ENCODE data around the gene CHRM5. TPM values are rescaled to one million over a fixed set of nuclear protein-coding genes. Genes with fewer than 3 reads are reported as not detected.
A peak's percentile ranks its signal among the peaks of the same experiment; 100 is the strongest.
"Not testable (repeated sequence)": the region's sequence is repeated elsewhere in the genome, so short reads cannot be mapped to it uniquely, and the experiment has no call there.

Gene CHRM5
- total RNA-seq, 1 donor = under 0.01 TPM

DNA sequence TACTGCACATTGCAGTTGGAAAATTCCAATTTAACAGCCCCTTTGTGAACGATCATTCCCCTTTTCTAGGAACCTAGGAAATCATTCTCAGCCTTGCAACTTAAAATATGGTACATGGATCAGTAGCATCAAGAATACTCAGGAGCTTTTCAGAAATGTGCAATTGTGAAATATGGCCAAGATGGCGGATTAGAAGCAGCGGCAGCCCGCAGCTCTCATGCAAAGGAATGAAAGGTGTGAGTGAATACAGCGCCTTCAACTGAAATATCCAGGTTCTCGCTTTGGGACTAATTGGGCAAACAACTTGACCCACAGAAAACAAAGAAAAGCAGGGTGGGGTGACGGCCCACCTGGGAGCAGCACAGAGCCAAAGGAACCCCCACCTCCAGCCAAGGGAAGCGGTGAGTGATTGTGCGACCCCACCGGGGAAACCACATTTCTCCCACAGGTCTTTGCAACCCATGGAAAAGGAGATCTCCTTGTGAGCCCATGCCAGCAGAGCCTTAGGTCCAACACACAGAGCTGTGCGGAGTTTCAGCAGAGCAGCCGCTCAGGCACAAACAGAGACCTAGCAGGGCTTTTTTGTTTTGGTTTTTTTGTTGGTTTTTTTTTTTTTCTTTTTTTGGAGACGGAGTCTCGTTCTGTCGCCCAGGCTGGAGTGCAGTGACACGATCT, 78.3 kb downstream of the CHRM5 start:
- no peak for DNase-seq (ENCODE audit: low read depth)
- no peak for TF ChIP-seq CTCF (IDR thresholded peaks at IDR 0.05; ENCODE audit: insufficient read depth, low read depth, low read length)
- no peak overlapping the region for H3K4me3 ChIP-seq (ENCODE audit: low read depth, low read length)

DNA sequence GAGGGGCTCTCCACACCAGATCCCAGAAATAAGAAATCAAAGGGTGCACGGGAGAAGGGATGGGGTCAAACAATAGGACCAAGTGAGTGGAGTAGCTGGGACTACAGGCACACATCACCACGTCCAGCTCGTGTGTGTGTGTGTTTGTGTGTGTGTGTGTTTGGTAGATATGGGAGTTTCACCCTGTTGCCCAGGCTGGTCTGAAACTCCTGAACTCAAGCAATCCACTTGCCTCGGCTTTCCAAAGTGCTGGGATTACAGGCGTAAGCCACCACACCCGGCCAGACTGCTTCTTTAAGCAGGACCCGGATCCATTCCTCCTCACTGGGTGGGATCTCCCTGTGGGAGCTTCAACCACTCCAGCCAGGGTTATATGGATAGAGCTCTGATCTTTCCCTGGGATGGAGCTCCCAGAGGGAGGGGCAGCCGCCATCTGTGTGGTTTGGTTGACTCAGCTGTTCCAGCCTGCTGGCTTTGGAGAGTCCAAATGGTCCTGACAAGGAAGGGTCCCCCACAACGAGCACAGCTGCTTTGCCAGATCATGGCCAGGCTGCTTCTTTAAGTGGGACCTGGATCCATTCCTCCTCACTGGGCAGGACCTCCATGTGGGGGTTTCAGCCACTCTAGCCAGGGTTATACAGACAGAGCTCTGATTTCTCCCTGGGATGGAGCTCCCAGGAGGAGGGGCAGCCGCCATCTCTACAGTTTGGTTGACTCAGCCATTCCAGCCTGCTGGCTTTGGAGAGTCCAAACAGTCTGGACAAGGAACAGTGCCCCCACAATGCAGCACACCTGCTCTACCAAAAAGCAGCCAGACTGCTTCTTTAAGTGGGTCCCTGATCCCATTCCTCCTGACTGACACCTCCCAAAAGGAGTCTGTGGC, 79.8 kb downstream of the CHRM5 start:
- peak; percentile 44 for DNase-seq (ENCODE audit: low read depth)

GRCh38 chr15:34049112-34049511, 80.8 kb downstream of the CHRM5 start:
- no peak for TF ChIP-seq CTCF (IDR thresholded peaks at IDR 0.05; ENCODE audit: insufficient read depth, low read depth, low read length)

More for the DNA sequence above, 79.8 kb downstream of the CHRM5 start:
- peak overlapping the region; percentile 2 for H3K4me3 ChIP-seq (ENCODE audit: low read depth, low read length)
- no peak for TF ChIP-seq CTCF (IDR thresholded peaks at IDR 0.05; ENCODE audit: insufficient read depth, low read depth, low read length)

DNA sequence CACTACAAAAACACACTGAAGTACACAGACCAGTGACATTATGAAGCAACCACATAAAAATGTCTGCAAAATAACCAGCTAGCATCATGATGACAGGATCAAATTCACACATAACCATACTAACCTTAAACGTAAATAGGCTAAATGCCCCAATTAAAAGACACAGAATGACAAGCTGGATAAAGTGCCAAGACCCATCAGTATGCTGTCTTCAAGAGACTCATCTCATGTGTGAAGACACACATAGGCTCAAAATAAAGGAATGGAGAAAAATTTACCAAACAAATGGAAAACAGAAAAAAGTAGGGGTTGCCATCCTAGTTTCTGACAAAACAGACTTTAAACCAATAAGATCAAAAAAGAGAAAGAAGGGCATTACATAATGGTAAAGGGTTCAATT, 82.1 kb downstream of the CHRM5 start:
- not testable (repeated sequence) for H3K4me3 ChIP-seq (ENCODE audit: low read depth, low read length); DNase-seq (ENCODE audit: low read depth)

More at GRCh38 chr15:34049112-34049511, 80.8 kb downstream of the CHRM5 start:
- no peak overlapping the region for H3K4me3 ChIP-seq (ENCODE audit: low read depth, low read length)
- DNase-seq (ENCODE audit: low read depth) = peak; percentile 64

DNA sequence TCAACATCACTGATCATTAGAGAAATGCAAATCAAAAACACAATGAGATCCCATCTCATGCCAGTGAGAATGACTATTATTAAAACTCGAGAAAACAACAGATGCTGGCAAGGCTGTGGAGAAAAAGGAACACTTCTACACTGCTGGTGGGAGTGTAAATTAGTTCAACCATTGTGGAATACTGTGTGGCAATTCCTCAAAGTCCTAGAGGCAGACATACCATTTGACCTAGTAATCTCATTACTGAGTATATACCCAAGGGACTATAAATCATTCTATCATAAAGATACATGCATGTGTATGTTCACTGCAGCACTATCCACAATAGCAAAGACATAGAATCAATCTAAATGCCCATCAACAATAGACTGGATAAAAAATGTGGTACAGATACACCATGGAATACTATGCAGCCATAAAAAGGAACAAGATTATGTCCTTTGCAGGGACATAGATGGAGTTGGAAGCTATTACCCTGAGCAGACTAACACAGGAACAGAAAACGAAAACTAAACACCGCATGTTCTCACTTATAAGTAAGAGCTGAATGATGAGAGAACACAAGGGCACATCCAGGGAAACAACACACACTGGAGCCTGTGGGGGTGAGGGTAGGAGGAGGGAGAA, 85.9 kb downstream of the CHRM5 start:
- no peak for DNase-seq (ENCODE audit: low read depth)
- no peak for TF ChIP-seq CTCF (IDR thresholded peaks at IDR 0.05; ENCODE audit: insufficient read depth, low read depth, low read length)
- no peak overlapping the region for H3K4me3 ChIP-seq (ENCODE audit: low read depth, low read length)

GRCh38 chr15:34055868-34056595, 87.7 kb downstream of the CHRM5 start:
- H3K4me3 ChIP-seq (ENCODE audit: low read depth, low read length) = no peak overlapping the region
- peak; percentile 81 for DNase-seq (ENCODE audit: low read depth)
- no peak for TF ChIP-seq CTCF (IDR thresholded peaks at IDR 0.05; ENCODE audit: insufficient read depth, low read depth, low read length)
